ENCODE results near the gene TMEM81. TPM values are rescaled to one million over a fixed set of nuclear protein-coding genes. Genes with fewer than 3 reads are reported as not detected.

TMEM81 gene
- total and polyA plus RNA-seq, 4 donors = 0.78 to 2.8 (median 0.89) TPM

DNA sequence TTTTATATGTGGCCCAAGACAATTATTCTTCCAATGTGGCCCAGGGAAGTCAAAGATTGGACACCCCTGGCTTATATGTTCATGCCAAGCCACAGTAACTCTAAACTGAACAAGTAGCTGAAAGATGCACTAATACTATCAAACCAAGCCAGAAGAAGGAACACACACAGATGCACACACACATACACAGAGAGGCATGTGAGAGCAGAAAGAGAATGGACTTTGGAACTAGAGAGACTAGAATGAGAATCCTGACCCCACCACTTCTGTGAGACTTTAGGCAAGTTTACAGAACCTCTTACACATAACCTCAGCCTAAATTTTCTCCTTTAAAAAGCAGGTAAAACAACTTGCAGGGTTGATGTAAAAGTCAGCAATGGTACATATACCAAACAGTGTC, 11.2 kb upstream of the TMEM81 start:
- Histone ChIP-seq H3K27ac (ENCODE audit: low read depth in 1 of 2, low read length in 2 of 2) (no peak overlapping the region), H3K4me1 (ENCODE audit: control insufficient read depth in 4 of 4, insufficient read depth in 4 of 4, low read length in 3 of 4) (no peaks in the 10 kb centered on the region), H3K27me3 (ENCODE audit: control insufficient read depth in 4 of 4, insufficient read depth in 4 of 4, low read length in 3 of 4) (no peaks in the 10 kb centered on the region), H3K4me3 (ENCODE audit: low read depth in 1 of 3, low read length in 3 of 3) (no peak overlapping the region), H3K36me3 (ENCODE audit: control insufficient read depth in 4 of 4, insufficient read depth in 3 of 4, low read depth in 1 of 4, low read length in 3 of 4) (peaks cover 16 to 88% (median 68%) of the 10 kb centered on the region in 4 donors), H3K9ac (ENCODE audit: low read depth in 1 of 2, low read length in 2 of 2) (no peak overlapping the region), H3K9me3 (ENCODE audit: control insufficient read depth in 4 of 4, low read length in 3 of 4) (no peaks in the 10 kb centered on the region)
- TF ChIP-seq FOXA1 (IDR thresholded peaks at IDR 0.05) (no peak), MAX (IDR thresholded peaks at IDR 0.05) (no peak), RXRA (IDR thresholded peaks at IDR 0.05) (no peak), CTCF (IDR thresholded peaks at IDR 0.05; ENCODE audit: low read depth, low read length, missing input control) (no peak), EGR1 (IDR thresholded peaks at IDR 0.05; ENCODE audit: low read depth in 2 of 2) (no peak), HNF4G (IDR thresholded peaks at IDR 0.05) (peak; percentile 12), NR2F2 (IDR thresholded peaks at IDR 0.05) (no peak), RAD21 (IDR thresholded peaks at IDR 0.05) (no peak), HNF4A (conservative IDR thresholded peaks at IDR 0.05) (peak in 1 of 2 donors; percentile 6), YY1 (IDR thresholded peaks at IDR 0.05) (no peak)
- DNase-seq (ENCODE audit: low spot score) = no peak

DNA sequence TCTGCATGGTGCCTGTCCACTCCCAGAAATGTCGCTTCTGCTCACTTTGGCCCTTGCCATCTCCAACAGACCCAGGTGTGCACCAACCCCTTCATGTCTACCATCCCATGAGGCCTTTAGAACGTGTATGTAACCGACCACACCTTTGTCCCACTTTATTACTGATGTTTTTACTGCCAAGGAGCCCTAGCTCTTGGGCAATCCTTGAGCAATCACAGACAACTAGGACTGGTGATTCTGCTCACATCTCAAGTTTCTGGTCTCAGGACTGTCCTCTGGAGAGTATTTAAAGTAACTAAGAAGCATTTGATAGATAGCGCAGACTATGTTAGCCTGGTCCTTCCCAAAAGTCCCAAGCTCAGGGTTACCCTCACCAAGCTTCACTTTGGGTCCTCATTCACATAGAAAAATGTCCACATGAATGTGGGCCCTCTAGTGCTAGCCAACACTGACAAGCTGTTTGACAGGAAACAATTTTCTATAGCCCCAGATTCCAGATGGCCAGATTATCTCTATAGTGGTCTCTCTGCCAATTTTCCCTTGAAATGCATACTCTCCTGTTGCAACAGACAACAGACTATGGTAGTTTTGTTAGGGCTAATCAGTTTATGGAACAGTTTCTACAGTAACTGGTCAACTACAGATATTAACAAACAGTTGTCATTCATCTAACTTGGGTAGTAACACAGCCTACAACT, 6.9 kb upstream of the TMEM81 start:
- Histone ChIP-seq H3K9me3 (ENCODE audit: control insufficient read depth in 4 of 4, low read length in 3 of 4) (no peaks in the 10 kb centered on the region), H3K27ac (ENCODE audit: low read depth in 1 of 2, low read length in 2 of 2) (no peak overlapping the region), H3K4me1 (ENCODE audit: control insufficient read depth in 4 of 4, insufficient read depth in 4 of 4, low read length in 3 of 4) (no peaks in the 10 kb centered on the region), H3K27me3 (ENCODE audit: control insufficient read depth in 4 of 4, insufficient read depth in 4 of 4, low read length in 3 of 4) (no peaks in the 10 kb centered on the region), H3K36me3 (ENCODE audit: control insufficient read depth in 4 of 4, insufficient read depth in 3 of 4, low read depth in 1 of 4, low read length in 3 of 4) (peaks cover 11 to 74% (median 57%) of the 10 kb centered on the region in 4 donors), H3K4me3 (ENCODE audit: low read depth in 1 of 3, low read length in 3 of 3) (no peak overlapping the region), H3K9ac (ENCODE audit: low read depth in 1 of 2, low read length in 2 of 2) (no peak overlapping the region)
- TF ChIP-seq GABPA (IDR thresholded peaks at IDR 0.05 in 1 of 2, conservative IDR thresholded peaks at IDR 0.05 in 1 of 2) (no peak), FOXA2 (IDR thresholded peaks at IDR 0.05) (no peak), CTCF (IDR thresholded peaks at IDR 0.05; ENCODE audit: low read depth, low read length, missing input control) (no peak), NR2F2 (IDR thresholded peaks at IDR 0.05) (no peak), HNF4A (conservative IDR thresholded peaks at IDR 0.05) (no peak), SP1 (IDR thresholded peaks at IDR 0.05) (no peak), MAX (IDR thresholded peaks at IDR 0.05) (no peak), HNF4G (IDR thresholded peaks at IDR 0.05) (no peak), EGR1 (IDR thresholded peaks at IDR 0.05; ENCODE audit: low read depth in 2 of 2) (no peak)
- TF ChIP-seq, protein P1, sequence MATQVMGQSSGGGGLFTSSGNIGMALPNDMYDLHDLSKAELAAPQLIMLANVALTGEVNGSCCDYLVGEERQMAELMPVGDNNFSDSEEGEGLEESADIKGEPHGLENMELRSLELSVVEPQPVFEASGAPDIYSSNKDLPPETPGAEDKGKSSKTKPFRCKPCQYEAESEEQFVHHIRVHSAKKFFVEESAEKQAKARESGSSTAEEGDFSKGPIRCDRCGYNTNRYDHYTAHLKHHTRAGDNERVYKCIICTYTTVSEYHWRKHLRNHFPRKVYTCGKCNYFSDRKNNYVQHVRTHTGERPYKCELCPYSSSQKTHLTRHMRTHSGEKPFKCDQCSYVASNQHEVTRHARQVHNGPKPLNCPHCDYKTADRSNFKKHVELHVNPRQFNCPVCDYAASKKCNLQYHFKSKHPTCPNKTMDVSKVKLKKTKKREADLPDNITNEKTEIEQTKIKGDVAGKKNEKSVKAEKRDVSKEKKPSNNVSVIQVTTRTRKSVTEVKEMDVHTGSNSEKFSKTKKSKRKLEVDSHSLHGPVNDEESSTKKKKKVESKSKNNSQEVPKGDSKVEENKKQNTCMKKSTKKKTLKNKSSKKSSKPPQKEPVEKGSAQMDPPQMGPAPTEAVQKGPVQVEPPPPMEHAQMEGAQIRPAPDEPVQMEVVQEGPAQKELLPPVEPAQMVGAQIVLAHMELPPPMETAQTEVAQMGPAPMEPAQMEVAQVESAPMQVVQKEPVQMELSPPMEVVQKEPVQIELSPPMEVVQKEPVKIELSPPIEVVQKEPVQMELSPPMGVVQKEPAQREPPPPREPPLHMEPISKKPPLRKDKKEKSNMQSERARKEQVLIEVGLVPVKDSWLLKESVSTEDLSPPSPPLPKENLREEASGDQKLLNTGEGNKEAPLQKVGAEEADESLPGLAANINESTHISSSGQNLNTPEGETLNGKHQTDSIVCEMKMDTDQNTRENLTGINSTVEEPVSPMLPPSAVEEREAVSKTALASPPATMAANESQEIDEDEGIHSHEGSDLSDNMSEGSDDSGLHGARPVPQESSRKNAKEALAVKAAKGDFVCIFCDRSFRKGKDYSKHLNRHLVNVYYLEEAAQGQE (IDR thresholded peaks at IDR 0.05) = no peak
- TF ChIP-seq, protein P2, sequence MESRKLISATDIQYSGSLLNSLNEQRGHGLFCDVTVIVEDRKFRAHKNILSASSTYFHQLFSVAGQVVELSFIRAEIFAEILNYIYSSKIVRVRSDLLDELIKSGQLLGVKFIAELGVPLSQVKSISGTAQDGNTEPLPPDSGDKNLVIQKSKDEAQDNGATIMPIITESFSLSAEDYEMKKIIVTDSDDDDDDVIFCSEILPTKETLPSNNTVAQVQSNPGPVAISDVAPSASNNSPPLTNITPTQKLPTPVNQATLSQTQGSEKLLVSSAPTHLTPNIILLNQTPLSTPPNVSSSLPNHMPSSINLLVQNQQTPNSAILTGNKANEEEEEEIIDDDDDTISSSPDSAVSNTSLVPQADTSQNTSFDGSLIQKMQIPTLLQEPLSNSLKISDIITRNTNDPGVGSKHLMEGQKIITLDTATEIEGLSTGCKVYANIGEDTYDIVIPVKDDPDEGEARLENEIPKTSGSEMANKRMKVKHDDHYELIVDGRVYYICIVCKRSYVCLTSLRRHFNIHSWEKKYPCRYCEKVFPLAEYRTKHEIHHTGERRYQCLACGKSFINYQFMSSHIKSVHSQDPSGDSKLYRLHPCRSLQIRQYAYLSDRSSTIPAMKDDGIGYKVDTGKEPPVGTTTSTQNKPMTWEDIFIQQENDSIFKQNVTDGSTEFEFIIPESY (IDR thresholded peaks at IDR 0.05) = no peak
- WGBS = 91% methylated on average over 4 of the region's 4 CpGs
- DNase-seq (ENCODE audit: low spot score) = no peak
